CD4-positive, alpha-beta T cell treated with Interleukin-17A for 1 hour (primary cell): ENCODE results near the gene SPTLC3.

ENCODE experiments used
- DNase-seq: peaks from one replicate; pipeline ENCODE4 v3.0.0-alpha.2; 2020

Gene SPTLC3

DNA sequence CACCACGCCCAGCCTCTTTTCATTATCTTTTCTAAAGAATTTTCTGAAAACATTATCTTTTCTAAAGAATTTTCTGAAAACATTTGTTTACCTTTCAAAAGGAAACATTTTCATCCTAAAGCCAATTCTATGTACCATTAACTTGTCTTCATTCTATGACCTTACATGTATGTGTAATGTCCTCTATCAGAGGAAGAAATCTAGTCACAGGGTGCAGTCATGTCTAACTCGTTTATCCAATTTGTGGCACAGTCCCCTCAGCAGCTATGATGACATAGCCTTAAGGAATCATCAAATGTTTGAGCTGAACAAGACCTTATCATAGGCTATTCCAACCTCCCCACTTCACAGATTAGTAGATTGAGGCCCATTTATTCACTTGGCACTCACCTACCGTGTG lies 21.5 kb upstream of the SPTLC3 start:
- DNase-seq, result no peak

DNA sequence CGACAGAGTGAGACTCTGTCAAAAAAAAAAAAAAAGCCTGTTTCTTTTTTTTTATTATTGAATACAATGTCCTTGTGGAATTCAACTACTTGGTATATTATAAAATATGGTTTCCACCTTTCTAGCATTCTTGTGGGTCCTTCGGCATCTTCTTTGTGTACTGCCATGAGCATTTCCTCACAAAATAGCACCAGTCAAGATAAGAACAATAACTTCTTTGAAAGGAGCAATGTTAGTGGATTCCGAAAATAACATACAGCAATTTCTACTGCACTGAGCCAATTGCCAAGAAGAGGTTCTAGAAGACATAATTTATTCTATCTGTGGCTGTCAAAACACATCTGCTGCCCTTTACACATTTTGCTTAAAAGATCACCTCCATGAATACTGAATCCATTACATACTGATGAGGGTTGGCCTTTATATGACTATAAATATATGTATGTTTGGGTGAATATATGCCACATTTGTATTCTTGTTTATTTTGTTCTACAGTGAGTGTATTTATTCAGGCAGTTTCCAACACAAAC lies 19.1 kb upstream of the SPTLC3 start:
- no peak for DNase-seq

GRCh38 chr20:12997128-12997655 lies 11.6 kb upstream of the SPTLC3 start:
- no peak for DNase-seq

- no peak for DNase-seq
These were observed 10.7 kb upstream of the SPTLC3 start for GRCh38 chr20:12998046-12998445.

DNA sequence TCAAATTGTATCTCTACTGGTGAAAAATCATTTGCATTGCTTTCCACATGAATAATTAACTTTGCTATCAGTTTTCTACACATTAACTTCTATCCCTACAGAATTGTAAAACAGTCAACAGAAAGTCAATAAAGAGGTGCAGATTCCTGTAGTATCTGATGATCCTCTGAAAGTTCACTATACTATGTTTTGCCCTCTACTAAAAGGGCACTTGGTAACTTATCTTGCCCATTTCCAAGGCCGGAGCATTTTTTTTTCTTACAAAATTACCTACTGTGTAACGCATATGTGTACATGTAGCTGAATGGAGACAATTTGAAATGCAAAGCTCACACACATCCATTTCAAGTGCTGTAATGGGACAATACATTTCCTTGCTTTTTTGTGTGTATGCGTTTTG lies 9.6 kb upstream of the SPTLC3 start:
- no peak for DNase-seq

DNA sequence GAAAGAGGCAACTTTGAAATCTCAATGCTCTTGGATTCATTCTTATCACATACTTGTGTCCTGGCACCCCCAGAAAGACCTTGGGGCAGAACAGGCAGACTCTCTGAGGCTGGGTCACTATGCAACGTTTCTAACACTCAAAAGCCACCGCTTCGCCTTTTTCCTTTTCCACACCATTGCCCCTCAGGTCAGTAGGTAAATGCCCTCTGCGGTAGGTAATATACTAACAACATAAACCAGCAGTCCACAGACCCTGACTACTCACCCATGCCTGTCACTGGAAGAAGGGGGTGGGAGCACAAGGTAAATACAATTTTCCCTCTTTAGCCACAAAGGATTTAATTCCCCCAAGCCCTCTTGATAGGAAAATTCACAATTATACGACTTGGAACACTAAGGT lies 6.5 kb upstream of the SPTLC3 start:
- no peak for DNase-seq

- no peak for DNase-seq
These were observed 1.9 kb upstream of the SPTLC3 start for GRCh38 chr20:13006825-13007224.

GRCh38 chr20:13007596-13007995 lies 1.2 kb upstream of the SPTLC3 start:
- DNase-seq, result no peak

GRCh38 chr20:13009682-13010406 lies 1.1 kb downstream of the SPTLC3 start:
- DNase-seq, result peak; percentile 23

DNA sequence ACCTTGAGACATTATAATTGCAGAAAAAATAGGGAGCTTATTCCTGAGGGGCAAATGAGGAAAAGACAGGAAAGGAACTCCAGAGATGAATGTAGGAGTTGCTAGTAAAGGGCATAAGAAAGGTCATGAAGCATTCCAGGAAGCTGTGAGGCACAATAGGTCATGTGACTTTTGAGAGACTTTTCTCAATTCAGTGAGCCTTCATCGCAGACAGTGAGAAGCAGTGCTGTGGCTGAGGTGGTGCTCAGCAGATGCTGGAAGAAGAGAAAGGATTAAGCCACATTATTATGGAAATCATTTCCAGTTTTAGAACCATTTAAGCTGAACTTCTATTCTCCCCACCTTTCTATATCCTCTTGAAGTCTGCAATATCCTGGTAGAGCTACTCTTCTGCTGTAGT lies 4.1 kb downstream of the SPTLC3 start:
- DNase-seq, result no peak

GRCh38 chr20:13013411-13013810 lies 4.6 kb downstream of the SPTLC3 start:
- no peak for DNase-seq

GRCh38 chr20:13017235-13017634 lies 8.5 kb downstream of the SPTLC3 start:
- DNase-seq, result no peak

DNA sequence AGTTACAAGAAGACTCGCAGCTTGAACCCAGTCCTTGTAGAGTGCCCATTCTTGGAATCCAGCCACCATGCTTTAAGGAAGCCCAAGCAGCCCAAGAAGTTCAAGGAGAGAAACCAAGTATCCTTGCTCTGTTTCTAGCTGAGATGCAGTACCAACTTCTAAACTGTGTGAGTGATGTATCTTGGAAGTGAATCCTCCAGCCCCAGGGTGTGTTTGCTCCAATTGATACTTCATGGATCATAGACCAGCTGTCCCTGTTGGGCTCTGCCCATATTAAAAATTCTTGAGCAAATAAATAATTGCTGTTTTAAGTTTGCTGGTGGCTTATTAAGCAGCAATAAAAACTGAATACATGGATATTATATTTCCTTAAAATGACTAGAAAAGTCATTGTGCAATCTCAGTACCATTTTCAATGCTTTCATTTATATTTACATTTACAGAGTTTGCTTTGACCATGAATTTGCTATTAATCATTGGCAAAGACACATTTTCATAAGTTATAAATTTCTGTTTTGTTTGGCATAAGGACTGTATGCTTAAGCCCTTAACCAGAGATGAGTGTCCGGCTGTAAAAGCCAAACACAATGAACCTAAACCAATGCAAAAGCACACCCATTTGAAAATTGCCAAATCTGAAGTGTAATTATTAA lies 9.2 kb downstream of the SPTLC3 start:
- no peak for DNase-seq

DNA sequence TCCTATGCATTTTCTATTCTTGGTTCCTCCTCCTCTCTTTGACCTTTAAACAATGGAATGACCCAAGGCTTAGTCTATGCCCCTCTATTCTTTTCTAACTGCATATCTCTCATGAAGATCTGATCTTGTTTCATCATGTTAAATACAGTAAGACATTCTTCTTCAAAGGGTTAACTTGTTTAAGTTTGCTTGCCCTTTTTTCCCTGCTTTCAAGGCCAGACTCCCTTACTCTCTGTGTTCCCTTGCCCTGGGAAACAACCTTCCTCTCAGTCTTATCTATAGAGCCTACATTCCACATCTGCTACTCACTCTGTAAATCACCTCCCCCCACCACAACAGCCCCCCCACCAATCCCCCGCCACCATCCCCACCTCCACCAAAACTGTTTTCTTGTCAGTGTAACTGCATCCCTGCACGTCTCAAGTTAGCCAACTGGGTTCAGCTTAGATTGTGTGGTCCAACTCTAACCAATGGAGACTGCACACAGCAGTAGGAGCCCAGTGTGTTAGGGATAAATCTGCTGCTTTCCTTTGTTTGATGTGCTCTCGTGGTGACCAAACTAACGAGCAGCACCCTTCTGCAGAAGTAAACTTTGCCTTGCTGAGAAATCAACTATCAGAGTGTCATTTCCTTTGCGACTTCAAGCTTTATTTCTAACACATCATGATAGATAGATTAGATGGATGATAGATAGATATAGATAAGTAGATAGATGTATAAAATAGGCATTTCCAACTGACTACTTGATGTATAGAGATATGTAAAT lies 12.6 kb downstream of the SPTLC3 start:
- DNase-seq, result no peak

GRCh38 chr20:13022401-13023155 lies 13.8 kb downstream of the SPTLC3 start:
- no peak for DNase-seq

GRCh38 chr20:13024596-13024995 lies 15.8 kb downstream of the SPTLC3 start:
- DNase-seq, result no peak

- no peak for DNase-seq
These were observed 16.4 kb downstream of the SPTLC3 start for GRCh38 chr20:13025181-13025580.

DNA sequence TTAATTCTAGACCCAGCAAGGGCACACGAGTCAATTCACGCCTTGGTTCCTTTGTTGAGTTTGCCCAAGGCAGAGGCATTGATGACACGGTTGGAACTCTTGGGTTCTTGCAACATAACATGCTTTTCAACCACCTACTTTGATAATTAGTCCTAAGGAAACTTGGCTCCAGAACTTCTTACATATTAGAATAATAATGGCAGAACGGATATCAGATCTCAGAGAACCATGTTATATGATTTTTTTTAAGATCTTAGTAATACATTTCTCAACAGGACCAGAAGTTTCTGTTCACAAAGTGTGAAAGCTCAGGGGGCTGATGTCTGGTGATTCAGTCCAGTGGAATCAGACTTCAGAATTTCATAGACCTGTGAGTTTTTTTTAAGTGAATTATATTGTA lies 19.2 kb downstream of the SPTLC3 start:
- DNase-seq, result no peak

- no peak for DNase-seq
These were observed 19.9 kb downstream of the SPTLC3 start for GRCh38 chr20:13028673-13029072.

DNA sequence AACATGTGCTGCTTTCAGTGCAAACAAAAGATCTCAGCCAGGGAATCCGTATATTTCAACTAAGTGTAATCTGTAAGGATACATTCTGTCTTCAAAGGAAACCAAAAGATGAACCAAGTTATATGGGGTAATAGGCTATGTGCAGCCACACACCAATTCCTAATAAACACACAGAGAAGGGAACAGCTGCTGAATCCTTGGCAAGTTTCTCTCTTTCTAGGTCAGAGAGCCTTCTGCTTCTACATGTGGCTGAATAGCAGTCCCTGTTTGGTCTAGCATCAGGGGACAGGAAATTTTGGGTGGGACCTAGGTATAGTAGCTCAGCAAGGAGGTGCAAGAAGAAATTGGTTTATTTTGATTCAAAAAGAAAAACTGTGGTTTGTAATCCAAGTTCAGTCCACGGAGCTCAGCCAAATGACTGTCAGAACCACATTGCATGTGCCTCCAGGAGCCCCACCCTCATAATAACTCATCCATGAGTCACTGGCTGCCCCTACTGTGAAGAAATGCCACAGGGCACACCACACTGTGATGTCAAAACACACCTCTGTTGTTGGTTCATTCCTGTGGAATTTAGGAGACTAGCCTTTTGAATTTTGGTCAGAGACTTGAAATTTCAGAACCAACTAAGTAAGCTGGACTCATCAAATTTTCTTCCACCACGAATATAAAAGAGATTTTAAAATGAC lies 21.1 kb downstream of the SPTLC3 start:
- DNase-seq, result no peak

- no peak for DNase-seq
These were observed 23.0 kb downstream of the SPTLC3 start for GRCh38 chr20:13031751-13032150.

DNA sequence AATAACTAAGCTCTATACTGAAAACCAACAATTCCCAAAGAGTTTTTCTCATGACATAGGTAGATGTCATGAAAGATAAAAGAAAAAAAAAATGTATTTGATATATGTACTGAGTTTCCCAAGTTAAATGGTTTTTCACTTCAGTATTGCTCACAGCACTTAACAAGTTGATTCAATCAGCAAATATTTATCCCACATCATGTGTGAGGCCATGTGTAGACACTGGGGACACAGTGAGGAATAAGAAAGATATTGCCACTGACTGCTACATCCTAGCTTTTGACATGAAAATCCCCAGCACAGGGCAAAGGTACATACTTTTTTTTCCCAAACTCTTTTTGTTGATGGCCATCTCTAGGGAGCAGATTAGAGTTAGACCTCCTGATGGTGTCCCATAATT lies 25.3 kb downstream of the SPTLC3 start:
- no peak for DNase-seq
